CD4-positive, alpha-beta T cell treated with Interleukin-2 at 100 ng/mL for 4 hours (primary cell): ENCODE data around the gene DOCK2.
"Not testable (repeated sequence)": the region's sequence is repeated elsewhere in the genome, so short reads cannot be mapped to it uniquely, and the experiment has no call there.

Source experiments
- DNase-seq: peaks from one replicate; pipeline ENCODE4 v3.0.0-alpha.2; 2020; ENCODE audit warnings: low spot score

Gene DOCK2

DNA sequence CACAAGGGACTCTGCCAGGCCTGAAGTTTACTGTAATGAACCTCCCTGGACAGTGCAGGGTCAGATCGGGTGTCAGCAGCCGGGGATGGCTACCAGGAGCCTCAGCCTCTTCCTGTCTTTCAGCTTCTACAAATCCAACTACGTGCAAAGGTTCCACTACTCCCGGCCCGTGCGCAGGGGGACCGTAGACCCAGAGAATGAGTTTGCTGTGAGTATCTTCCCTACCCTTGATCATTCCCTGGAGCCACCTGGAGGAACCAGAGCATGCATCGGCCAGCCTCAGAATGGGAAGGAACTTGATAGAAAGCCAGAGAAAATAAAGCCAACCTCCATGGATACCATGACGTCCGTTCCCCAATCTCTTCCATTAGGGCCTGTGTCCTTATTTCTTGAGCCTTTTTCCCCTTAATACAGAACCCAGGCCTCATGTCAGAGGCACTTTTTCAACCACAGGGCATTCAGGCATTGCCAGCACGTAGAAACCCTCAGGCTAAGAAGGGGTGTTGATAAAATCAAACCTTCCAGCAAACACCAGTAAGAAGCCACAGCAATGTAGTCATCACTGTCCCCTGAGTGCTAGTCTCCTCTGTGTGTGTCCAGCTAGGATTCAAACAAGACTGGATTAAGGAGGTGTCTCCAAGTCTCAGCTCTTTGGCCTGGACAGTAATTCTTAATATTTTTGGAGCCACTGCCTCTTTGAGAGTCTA is 419.6 kb downstream of the DOCK2 start:
- DNase-seq = no peak

GRCh38 chr5:170057311-170057710 is 420.2 kb downstream of the DOCK2 start:
- no peak for DNase-seq

GRCh38 chr5:170059221-170059620 is 422.1 kb downstream of the DOCK2 start:
- no peak for DNase-seq

GRCh38 chr5:170067152-170067551 is 430.1 kb downstream of the DOCK2 start:
- DNase-seq = no peak

GRCh38 chr5:170067574-170068170 is 430.6 kb downstream of the DOCK2 start:
- no peak for DNase-seq

- no peak for DNase-seq
These were observed 432.4 kb downstream of the DOCK2 start for GRCh38 chr5:170069512-170069911.

DNA sequence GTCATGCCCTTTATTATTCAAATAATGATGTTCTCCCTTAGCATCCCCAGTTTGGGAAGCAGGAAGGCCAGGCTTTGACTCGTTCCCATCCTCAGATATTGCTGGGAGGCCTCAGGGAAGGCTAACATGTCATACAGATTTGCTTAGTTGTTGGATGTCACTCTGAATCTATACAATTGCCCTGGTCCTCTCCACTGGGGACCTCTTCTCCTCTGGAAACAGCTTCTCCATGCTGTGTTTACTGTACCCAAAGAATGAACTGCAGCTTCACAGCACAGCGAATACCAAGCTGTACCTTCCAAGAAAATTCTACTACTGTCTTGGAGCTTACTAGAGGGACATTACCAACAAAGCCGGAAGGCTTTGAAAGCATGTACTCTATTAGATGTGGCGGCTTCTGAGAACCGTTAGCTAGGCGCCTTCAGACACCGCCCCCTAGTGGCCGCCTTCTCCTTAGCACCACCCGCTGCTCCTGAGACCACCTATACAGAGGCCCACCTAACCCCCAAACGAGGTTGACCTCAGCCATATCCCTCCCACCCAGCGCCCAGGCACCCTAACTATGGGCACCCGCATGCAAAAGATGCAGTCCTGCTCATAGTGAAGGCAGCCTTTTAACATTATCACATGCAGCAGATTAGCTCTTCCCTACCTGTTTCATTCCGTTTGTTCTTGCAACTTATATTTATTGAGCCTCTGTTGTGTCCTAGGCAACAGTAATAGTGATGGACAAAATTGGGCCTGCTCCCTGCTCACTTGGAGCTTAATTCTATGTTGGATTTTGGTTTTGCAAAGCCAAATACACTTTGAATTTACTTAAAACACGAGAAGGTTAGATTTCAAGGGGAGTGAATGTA is 433.7 kb downstream of the DOCK2 start:
- DNase-seq = no peak

DNA sequence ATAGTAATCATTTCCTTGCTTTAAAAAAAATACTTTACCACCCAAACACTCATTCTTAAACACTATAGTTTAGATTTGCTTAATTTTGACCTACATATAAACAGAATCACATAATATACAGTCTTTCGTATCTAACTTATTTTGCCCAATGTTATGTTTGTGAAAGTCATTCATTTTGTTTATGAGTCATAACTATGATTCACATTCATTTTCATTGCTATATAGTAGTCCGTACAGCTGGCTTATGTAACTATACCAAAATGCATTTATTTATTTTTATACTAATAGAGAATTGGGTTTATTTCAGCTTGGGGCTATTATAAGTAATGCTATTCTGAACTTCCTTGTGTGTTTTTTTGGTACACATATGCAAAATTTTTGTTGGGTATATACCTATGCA is 434.7 kb downstream of the DOCK2 start:
- DNase-seq = no peak

DNA sequence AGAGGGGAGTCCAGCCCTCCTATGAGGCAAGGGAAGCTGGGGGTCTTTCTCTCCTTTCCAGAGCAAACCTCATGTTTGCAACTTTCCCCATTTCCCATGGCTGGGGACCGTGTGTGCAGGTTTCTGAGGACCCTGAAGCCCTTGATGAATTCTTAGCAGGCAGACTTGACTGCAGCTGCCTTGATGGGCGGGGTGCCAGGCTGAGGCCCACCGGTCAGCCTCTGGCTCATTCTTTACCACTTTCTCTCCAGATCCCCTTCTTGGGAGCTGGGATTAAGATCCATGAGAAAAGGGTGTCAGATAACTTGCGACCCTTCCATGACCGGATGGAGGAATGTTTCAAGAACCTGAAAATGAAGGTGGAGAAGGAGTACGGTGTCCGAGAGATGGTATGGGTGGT is 438.6 kb downstream of the DOCK2 start:
- no peak for DNase-seq

GRCh38 chr5:170076211-170076610 is 439.1 kb downstream of the DOCK2 start:
- DNase-seq = no peak

- DNase-seq = no peak
These were observed 439.7 kb downstream of the DOCK2 start for GRCh38 chr5:170076739-170077138.

- DNase-seq = no peak
These were observed 440.5 kb downstream of the DOCK2 start for GRCh38 chr5:170077526-170077925.

GRCh38 chr5:170078458-170078857 is 441.4 kb downstream of the DOCK2 start:
- DNase-seq = no peak

DNA sequence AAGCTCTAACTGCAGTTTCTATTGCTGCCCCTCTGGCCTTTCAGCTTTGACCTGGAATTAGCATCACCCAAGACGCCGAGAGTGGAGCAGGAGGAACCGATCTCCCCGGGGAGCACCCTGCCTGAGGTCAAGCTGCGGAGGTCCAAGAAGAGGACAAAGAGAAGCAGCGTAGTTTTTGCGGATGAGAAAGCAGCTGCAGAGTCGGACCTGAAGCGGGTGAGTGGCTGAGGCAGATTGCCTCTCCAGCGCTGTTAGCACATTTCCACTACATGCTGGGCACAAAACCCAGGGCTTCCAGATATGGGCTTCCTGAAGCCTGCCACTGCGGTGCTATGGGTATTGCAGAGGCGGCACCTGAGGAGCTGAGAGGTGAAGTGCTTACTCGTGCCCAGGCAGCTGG is 441.9 kb downstream of the DOCK2 start:
- no peak for DNase-seq

- DNase-seq = no peak
These were observed 443.1 kb downstream of the DOCK2 start for GRCh38 chr5:170080217-170080616.

DNA sequence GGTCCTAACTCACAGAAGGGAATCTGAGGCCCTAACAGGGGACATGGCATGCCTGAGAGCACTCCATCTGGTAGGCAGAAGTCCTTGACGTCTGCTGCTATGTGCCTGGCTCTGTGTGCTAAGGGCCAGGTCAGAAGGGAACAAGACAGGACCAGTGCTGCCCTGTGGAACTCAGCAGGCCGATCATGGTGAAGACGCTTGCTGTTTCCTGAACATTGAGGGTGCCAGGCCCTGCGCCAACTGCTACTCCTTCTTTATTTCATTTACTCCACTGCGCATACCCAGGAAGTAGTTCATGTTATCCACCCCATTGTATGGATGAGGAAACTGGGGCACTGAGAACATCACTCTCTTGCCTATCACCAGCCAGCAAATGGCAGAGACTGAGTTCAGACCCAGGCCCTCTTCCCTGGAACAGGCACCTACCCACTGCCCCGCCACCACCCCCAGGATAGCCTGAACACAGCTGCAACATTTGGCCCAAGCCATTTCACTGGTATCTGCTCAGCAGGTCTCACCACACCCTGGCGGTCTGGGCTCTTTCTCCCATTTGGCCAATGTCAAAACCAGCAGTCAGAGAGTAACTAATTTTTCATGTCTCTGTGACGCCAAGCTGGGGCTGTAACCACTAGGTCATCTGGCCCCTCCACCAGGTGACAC is 443.8 kb downstream of the DOCK2 start:
- DNase-seq = no peak

GRCh38 chr5:170081616-170082015 is 444.5 kb downstream of the DOCK2 start:
- no peak for DNase-seq

- DNase-seq = no peak
These were observed 445.6 kb downstream of the DOCK2 start for GRCh38 chr5:170082701-170083100.

DNA sequence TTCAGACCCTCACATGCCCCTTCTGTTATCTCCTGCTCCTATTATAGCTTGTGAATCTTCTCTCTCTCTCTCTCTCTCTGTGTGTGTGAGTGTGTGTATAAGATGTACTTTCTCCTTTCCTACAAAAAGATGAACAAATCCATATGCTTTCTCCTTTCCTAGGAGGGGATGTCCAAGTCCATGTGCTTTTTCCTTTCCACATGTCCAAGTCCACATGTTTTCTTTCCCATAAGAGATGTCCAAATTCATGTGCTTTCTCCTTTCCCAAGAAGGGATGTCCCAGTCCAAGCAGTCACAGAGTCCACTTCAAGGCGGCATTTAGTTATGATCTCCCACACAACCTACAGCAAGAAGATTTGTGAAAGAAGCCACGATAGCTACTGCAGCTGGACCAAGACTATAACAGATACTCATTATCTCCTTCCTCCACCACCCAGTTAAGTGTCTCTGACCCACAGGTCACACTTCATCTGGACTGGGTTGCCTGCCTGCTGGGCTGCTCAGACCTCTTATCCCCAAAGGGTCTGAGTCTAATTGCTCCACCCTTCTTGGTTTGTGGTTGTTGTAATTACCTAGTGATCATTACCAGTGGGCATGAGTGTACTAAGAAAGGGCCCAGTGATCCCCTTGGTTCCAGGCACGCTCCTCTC is 450.2 kb downstream of the DOCK2 start:
- no peak for DNase-seq

DNA sequence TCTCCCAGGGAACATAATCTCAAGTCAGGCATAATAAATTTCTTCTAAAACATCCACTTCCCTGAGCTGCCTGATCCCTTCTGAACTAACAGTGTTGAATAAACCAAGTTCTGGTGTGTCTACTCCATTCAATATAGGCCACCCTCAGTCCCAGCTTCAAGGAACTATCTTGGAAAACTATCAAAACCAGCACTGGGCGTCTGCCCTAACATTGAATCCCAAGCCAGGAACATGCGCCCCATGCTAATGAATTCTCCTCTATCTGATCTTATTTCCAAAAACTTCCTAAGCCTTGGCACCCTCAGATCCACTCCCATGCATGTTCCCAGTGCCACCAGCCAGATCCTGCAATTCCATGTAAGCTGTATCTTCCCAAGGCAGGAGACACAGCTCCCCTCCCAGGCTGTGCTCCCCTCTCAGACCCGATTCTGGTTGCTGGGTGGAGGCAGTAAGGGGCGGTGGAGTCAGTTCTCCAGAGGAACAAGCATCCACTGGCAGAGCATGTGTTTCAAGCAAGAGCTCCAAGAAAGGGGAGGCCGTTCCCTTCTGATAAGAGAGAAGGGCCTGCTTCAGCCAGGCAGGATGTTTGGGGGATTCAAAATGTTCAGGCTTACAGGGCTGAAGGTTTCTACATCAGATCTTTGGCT is 455.5 kb downstream of the DOCK2 start:
- DNase-seq = no peak

- DNase-seq = not testable (repeated sequence)
These were observed 457.3 kb downstream of the DOCK2 start for GRCh38 chr5:170094329-170094728.

DNA sequence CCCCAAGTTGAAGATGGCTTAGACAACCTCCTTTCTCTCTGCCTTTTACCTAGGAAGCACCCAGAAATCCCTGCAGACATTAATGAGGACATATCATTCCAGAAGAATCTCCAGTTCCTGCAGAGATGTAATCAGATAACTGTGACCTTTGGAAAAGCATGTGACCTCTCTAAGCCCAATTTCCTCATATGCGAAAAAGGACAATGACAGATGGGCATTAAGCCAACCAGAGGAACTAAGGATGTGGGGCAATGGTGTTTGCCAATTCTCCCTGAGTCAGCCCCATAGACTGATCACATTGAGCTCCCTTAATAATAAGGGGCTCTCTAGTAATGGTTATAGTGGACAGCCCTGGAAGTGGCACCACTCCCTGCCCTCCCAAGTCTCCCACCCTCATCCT is 458.6 kb downstream of the DOCK2 start:
- DNase-seq = no peak
